HG03280 (cell line): ENCODE results near the gene TNS1.
"Not testable (repeated sequence)": the region's sequence is repeated elsewhere in the genome, so short reads cannot be mapped to it uniquely, and the experiment has no call there.

Experiments
- ATAC-seq: cut with Tn5 transposase; IDR thresholded peaks from one replicate; pipeline ENCODE4 v1.9.1; 2021; ENCODE audit warnings: mild to moderate bottlenecking, moderate library complexity; ENCODE audit not compliant: unreplicated experiment

TNS1 gene

DNA sequence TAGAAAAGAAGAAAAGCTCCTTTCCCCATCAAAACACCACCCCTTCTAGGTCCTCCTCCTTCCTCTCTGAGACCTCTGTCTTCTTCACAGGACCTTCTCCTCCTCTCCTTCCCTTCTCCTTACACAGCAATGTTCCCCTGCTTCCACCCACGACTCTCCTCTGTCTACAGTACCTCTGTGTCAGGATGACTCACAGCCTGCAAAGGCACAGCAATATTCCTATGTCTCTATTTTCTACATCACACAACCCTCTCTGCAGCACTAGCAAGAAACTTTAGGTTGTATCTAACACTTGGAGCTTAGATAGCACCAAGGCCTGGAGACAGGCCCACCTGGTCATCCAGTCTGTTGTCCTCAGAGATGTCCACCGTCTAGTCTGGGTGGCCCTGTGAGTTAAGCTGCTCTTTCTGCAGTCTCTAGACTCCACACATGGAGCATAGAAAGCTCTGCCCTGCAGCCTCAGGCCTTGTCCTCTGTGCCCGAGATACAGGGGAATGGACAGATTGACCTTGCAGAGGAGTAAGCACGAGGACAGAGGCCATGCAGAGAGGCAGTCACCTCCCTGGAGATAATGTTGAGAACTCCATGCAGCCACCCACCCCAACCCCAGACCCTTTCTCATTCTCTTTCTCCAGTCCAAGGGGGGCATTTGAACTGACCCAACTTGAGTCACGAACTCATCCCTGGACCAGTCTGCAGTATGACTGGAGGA lies 212.0 kb downstream of the TNS1 start:
- ATAC-seq = no peak

GRCh38 chr2:217790195-217790594 lies 212.6 kb downstream of the TNS1 start:
- ATAC-seq = peak; percentile 58

GRCh38 chr2:217789736-217790181 lies 213.0 kb downstream of the TNS1 start:
- ATAC-seq = no peak

- ATAC-seq = no peak
Measured at GRCh38 chr2:217789003-217789735, 213.6 kb downstream of the TNS1 start.

GRCh38 chr2:217788669-217789002 lies 214.2 kb downstream of the TNS1 start:
- no peak for ATAC-seq

GRCh38 chr2:217787160-217787877 lies 215.5 kb downstream of the TNS1 start:
- ATAC-seq = no peak

DNA sequence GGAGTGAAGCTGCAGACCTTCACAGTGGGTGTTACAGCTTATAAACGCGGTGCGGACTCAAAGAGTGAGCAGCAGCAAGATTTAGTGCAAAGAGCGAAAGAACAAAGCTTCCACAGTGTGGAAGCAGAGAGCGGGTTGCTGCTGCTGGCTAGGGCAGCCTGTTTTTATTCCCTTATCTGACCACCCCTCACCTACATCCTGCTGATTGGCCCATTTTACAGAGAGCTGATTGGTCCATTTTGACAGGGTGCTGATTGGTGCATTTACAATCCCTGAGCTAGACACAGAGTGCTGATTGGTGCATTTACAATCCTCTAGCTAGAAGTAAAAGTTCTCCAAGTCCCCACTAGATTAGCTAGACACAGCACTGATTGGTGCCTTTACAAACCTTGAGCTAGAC lies 216.2 kb downstream of the TNS1 start:
- not testable (repeated sequence) for ATAC-seq

DNA sequence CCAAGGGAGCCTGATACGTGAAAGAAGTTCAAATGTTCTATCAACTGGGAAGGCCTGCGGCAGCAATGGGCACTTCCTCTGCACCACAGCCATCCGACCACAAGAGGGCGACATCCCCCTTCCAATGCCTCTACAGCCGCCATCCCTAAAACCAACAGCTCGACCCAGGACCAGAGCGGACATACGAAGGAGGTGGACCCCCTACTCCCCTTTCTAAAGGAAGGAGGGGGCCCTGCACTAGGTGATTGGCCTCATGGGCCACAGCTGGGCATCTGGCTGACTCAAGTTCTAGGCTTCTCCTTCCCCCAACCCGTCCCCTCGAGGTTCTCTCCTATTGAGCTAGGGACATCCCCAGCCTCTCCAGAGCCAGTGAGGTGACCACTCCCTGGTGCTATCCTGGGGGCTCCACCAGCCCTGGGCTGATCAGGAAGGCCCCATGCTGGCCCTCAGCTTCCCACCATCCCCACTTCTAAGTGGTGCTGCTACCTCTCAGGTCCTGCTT lies 217.2 kb downstream of the TNS1 start:
- peak; percentile 63 for ATAC-seq

- ATAC-seq = peak; percentile 29
Measured at GRCh38 chr2:217784996-217785543, 217.7 kb downstream of the TNS1 start.

- ATAC-seq = no peak
Measured at GRCh38 chr2:217783243-217783642, 219.6 kb downstream of the TNS1 start.

DNA sequence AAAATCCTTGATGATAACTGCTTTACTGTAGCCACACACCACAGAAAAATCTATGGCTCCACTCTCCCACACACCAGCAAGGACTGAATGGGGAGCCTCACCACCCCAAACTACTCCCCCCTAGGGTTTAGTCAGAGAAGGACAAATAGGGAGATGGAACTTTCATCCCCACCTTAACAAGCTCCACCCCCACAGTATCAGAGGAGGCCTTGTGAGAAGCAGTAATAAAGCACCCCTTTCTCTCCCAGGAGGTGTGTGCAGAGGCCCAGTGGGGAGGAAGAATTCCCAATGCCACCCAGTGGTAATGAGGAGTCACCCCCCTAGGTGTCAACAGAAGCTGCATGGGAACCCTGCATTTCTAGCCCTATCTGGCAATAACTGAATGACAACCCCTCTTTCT lies 224.9 kb downstream of the TNS1 start:
- ATAC-seq = no peak

- ATAC-seq = no peak
Measured at GRCh38 chr2:217776631-217777030, 226.2 kb downstream of the TNS1 start.

- no peak for ATAC-seq
Measured at GRCh38 chr2:217775920-217776503, 226.8 kb downstream of the TNS1 start.

DNA sequence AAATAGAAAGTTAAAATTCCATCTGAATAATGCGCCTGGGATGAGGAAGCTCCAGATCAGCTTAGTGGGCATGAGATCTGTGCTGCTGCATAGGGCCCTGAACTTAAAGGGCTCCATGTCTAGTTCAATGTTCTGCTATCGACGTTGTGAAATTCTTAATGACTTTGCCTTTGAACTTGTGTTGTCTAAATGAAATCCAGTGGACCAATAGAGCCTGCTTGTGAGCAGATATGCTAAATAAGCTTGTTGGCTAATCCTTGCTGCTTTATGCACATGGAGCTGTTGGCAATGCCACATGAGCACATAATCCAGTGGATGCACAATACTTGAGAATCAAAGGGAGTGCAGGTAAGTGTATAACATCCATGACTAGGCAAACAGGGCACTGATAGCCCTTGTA lies 228.6 kb downstream of the TNS1 start:
- ATAC-seq = no peak

- no peak for ATAC-seq
Measured at GRCh38 chr2:217773539-217773938, 229.3 kb downstream of the TNS1 start.

DNA sequence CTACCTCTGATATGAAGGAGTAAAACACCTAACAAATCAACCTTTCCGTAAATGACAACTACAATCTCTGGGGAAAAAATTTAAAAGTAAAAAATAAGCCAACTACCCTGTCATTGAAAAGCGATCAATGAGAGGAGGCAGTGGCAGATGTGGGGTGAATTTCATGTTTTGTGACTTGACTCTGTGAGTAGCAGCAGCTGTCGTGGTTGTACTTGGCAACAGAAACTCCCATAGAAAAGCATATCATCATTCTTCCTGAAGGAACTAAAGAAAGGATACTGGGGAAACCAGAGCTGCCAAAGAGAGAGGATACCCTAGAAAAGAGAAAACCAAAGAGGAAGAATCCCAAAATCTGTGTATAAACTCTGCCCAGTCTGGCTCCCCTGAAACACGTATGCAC lies 236.4 kb downstream of the TNS1 start:
- no peak for ATAC-seq

DNA sequence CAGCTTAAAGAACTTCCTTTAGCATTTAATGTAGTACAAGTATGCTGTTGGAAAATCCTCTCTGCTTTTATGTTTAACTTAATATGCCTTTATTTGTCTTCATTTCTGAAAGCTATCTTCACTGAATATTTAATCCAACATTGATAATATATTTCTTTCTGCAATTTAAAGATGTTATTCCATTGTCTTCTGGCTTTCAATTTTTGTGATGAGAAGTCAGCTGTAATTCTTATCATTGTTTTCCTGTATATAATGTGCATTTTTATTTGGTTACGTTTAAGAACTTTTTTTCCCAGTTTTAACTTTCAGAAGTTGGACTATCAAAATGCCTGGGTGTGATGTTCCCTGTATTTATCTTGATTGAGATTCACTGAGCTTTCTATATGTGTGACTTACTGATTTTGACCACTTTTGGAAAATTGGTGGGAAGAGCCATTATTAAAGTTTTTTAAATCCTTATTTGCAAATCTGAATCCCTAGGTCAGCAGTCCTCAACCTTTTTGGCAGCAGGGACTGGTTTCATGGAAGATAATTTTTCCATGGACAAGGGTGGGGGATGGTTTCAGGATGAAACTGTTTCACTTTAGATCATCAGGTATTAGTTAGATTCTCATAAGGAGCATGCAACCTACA lies 241.0 kb downstream of the TNS1 start:
- no peak for ATAC-seq

DNA sequence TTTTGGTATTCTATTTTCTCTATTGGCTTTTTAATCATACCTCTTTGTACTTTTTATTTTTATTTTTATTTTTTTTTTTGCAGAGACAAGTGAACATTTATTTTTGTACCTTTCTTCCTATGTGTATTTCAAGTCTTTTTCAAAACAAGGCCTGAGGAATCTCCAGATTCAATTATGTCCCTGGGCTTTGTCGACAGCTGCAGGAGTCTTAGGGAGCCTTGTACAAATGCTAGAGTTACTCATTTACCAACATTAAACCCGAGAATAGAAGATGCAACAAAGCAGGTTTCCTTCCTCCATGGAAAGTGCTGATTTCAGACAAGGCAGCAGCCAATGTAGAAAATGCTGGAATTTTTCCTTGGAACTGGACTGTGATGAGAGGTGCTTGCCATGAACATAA lies 242.8 kb downstream of the TNS1 start:
- ATAC-seq = no peak

- no peak for ATAC-seq
Measured at GRCh38 chr2:217757108-217757463, 245.7 kb downstream of the TNS1 start.

DNA sequence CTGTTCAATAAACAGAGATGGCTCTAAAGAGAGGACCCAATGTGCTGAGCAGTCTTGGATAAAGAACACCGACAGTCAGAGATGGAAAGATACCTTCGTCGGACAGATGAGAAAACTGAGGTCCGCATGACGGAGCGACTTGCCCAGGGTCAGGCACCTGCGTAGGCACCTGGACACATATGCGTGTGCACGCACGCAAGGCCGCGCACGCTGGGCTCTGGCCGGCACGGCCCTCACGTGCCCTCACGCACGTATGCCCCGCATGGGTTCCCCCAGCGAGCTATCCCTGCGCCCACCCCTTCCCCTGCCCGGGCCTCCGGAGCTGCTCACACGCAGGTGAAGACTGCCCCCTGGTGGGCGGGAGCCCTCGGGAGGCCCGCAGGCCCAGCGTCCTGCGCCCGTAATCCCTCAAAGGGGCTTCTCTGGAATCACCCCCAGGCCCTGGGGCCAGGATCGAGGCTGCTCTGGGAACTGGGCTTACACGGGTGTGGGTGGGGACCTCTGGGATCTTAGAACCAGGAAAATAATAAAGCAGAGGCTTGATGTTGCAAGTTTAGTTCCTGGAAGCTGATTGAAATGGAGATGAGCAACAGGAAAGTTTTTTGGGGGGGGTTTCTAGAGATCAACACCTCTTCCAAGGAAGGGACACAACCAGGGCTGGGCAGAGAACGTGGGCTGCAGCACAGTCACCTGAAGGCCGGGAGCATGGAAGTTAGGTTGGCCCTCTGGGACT lies 246.3 kb downstream of the TNS1 start:
- ATAC-seq = peak; percentile 76
